GM12878 (cell line): ENCODE data around the gene TNP2. TPM values are rescaled to one million over a fixed set of nuclear protein-coding genes. Genes with fewer than 3 reads are reported as not detected.
A peak's percentile ranks its signal among the peaks of the same experiment; 100 is the strongest.

Experiments used
- ATAC-seq: fragments of 200-7000 bp; cut with Tn5 transposase; 3 replicates; pipeline ENCODE4 v1.9.1; 2020; ENCODE audit warnings: mild to moderate bottlenecking, moderate library complexity
- BruUV-seq: library from RNA; stranded (reverse); fragments of 400-500 nt; replicated peaks from 2 replicates; lab custom pipeline; 2021; lab: Mats Ljungman, UMichigan
- CTCF ChIA-PET: fragments of 300-600 bp; sonication (Branson Sonifier 250); formaldehyde crosslinking; extraction: SDS; loops from one replicate; lab custom pipeline; 2021; ENCODE audit warnings: inconsistent platforms; lab: Yijun Ruan, JAX
- POLR2A ChIA-PET: fragments of 350-600 bp; formaldehyde crosslinking; extraction: SDS; loops from one replicate; lab custom pipeline; 2021; ENCODE audit warnings: inconsistent platforms; lab: Charles Lee
- RAD21 ChIA-PET: fragments of 300-600 bp; sonication (Branson Sonifier 250); formaldehyde crosslinking; loops from one replicate; lab custom pipeline; 2023; ENCODE audit warnings: antibody characterized with exemption; ENCODE audit not compliant: unreplicated experiment; lab: Charles Lee
- SMC1A ChIA-PET: fragments of 300-600 bp; sonication (Branson Sonifier 250); formaldehyde crosslinking; loops from one replicate; lab custom pipeline; 2023; ENCODE audit not compliant: unreplicated experiment, uncharacterized antibody; lab: Charles Lee
- DNase-seq: peaks from one replicate; pipeline ENCODE4 v3.0.0-alpha.2; 2011; ENCODE audit warnings: low read depth, low spot score
- FAIRE-seq: peaks from 3 replicates; lab custom pipeline; 2011; peaks lifted over from hg19 to GRCh38; lab: Jason Lieb, UNC
- H2AFZ ChIP-seq: 2 replicates; pipeline ENCODE4 v1.6.0; 2011; ENCODE audit warnings: low read depth, low read length, control low read depth; ENCODE audit not compliant: control insufficient read depth
- H3K27ac ChIP-seq: 2 replicates; pipeline ENCODE4 v1.5.1; 2011; ENCODE audit warnings: control low read depth; ENCODE audit not compliant: control insufficient read depth, insufficient read depth
- H3K27me3 ChIP-seq, 2 experiments: replicated peaks in 1 of 2; 2 replicates each; pipeline versions ENCODE4 v1.6.0 to v1.6.1; 2011; ENCODE audit warnings: low read length in 1 of 2; ENCODE audit not compliant: control insufficient read depth in 2 of 2, insufficient read depth in 2 of 2
- H3K36me3 ChIP-seq, 2 experiments: 2 replicates each; pipeline ENCODE4 v1.5.1; 2011; ENCODE audit warnings: low read length in 1 of 2; ENCODE audit not compliant: control insufficient read depth in 2 of 2, insufficient read depth in 2 of 2
- H3K4me1 ChIP-seq: 2 replicates; pipeline ENCODE4 v1.6.1; 2011; ENCODE audit warnings: mild to moderate bottlenecking, low read length, moderate library complexity, mixed read lengths; ENCODE audit not compliant: control insufficient read depth, insufficient read depth
- H3K4me2 ChIP-seq: 2 replicates; pipeline ENCODE4 v1.6.0; 2011; ENCODE audit warnings: control low read depth; ENCODE audit not compliant: control insufficient read depth, insufficient read depth
- H3K4me3 ChIP-seq: fragments of 200-600 bp; sonication (generic); 2 replicates; pipeline ENCODE4 v1.5.1; 2016
- H3K79me2 ChIP-seq: 2 replicates; pipeline ENCODE4 v1.6.0; 2011; ENCODE audit warnings: low read length; ENCODE audit not compliant: control insufficient read depth, insufficient read depth
- H3K9ac ChIP-seq: 2 replicates; pipeline ENCODE4 v1.8.0; 2011; ENCODE audit warnings: low read length, control low read depth, mixed read lengths; ENCODE audit not compliant: control insufficient read depth, insufficient read depth
- H3K9me3 ChIP-seq: replicated peaks from 3 replicates; pipeline ENCODE4 v1.5.1; 2011; ENCODE audit warnings: mild to moderate bottlenecking, low read length; ENCODE audit not compliant: control insufficient read depth, insufficient read depth
- H4K20me1 ChIP-seq: 2 replicates; pipeline ENCODE4 v1.6.0; 2011; ENCODE audit not compliant: control insufficient read depth, insufficient read depth
- JUNB ChIP-seq: IDR thresholded peaks from 2 replicates; pipeline ENCODE4 v1.6.1; 2016; ENCODE audit warnings: antibody characterized with exemption, mild to moderate bottlenecking
- WGBS: methylation state at CpG from one replicate; pipeline ENCODE4 v1.1.6; 2016; ENCODE audit warnings: low lambda C conversion rate; ENCODE audit not compliant: insufficient replicate concordance, insufficient coverage; ENCODE audit errors: missing lambda C conversion rate; 5-methylcytosine and 5-hydroxymethylcytosine counted together
- in situ Hi-C: fragments of 300-500 bp; cut with MboI; formaldehyde crosslinking; loops from 9 replicates; pipeline ENCODE4 v1.14.3; 2018; ENCODE audit warnings: mixed read lengths
- intact Hi-C: fragments of 100-400 bp; cut with micrococcal nuclease; formaldehyde crosslinking; loops from one replicate; pipeline ENCODE4 v1.14.2; 2022; ENCODE audit not compliant: unreplicated experiment
- polyA plus RNA-seq, 11 experiments: library from polyadenylated mRNA; depleted of rRNA in 4 of 11; unstranded in 6 of 11; stranded (reverse) in 5 of 11; fragments of >200 nt; fragmentation: Nextera tagmentation in 4 of 11; fragmentation: Illumina TruSeq in 1 of 11; extraction: Ambion mirVana in 4 of 11; extraction: Trizol in 1 of 11; gene quantifications; 1 replicate in 1 of 11; 2 replicates in 10 of 11; pipeline versions ENCODE4 v1.2.1 to v1.2.3, GENCODE V29; 2011 to 2016; ENCODE audit warnings: inconsistent platforms in 2 of 11, missing spikeins in 2 of 11, low read depth in 1 of 11
- total RNA-seq, 4 experiments: library from RNA; depleted of rRNA in 3 of 4; stranded (reverse); fragments of >200 nt in 3 of 4; fragmentation: Illumina TruSeq in 1 of 4; extraction: Trizol in 1 of 4; gene quantifications; 2 replicates each; pipeline versions ENCODE4 v1.2.1 to v1.2.3, GENCODE V29; 2013 to 2021
- TF ChIP-seq, protein P1 (sequence below): fragments of 450-650 bp; IDR thresholded peaks from 2 replicates; pipeline ENCODE4 v1.6.1; 2016; ENCODE audit warnings: mild to moderate bottlenecking

Gene TNP2
- total and polyA plus RNA-seq, 10 of the 15 experiments (the other 5 are each of a cell fraction or from before 2014, with no cell fraction given), result not detected

DNA sequence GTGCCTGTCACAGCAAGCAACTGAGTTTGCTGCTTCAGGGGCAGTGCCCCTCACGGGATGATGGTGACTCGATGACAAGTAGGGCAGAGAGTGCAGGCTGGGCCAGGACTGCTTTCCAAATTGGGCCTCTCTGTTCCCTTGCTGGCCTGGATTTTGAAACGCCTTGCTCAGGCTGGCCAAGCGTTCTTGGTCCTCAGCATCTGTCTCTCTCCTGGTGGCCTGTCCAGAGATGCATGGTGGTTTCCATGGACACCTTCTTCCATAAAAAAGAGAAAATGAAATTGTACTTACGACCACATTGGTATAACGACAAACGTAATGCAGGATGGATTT, 31.4 kb upstream of the TNP2 start:
- no peaks in the 10 kb centered on the region for H3K27me3 ChIP-seq
- no TSS peak for BruUV-seq
- intact Hi-C loops (no loop called here), in situ Hi-C loops (loop anchor here (10.0 kb wide), 1 partner anchor 996 kb away; no protein-coding TSS in a partner anchor)
- TF ChIP-seq, protein P1, sequence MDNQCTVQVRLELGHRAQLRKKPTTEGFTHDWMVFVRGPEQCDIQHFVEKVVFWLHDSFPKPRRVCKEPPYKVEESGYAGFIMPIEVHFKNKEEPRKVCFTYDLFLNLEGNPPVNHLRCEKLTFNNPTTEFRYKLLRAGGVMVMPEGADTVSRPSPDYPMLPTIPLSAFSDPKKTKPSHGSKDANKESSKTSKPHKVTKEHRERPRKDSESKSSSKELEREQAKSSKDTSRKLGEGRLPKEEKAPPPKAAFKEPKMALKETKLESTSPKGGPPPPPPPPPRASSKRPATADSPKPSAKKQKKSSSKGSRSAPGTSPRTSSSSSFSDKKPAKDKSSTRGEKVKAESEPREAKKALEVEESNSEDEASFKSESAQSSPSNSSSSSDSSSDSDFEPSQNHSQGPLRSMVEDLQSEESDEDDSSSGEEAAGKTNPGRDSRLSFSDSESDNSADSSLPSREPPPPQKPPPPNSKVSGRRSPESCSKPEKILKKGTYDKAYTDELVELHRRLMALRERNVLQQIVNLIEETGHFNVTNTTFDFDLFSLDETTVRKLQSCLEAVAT, result peak; percentile 71
- TF ChIP-seq JUNB, result no peak
- H3K27ac ChIP-seq, result no peak overlapping the region
- H3K9ac ChIP-seq, result no peak overlapping the region
- FAIRE-seq (no peak), DNase-seq (no peak), ATAC-seq (no peak)
- ChIA-PET RAD21 (interaction anchor here (0.6 to 6.8 kb wide), 8 partner anchors 10 to 336 kb away, joined by 3 to 206 read pairs (median 40); partner anchors contain the start of gene SOCS1), CTCF (interaction anchor here (1.2 to 7.4 kb wide), 4 partner anchors 43 to 96 kb away, joined by 3 to 104 read pairs (median 24); partner anchors contain the start of gene SOCS1), POLR2A (interaction anchor here (4.3 to 6.0 kb wide), 3 partner anchors 10 to 54 kb away, joined by 60 to 85 read pairs (median 80); partner anchors contain the start of gene SOCS1), SMC1A (interaction anchor here (1.1 to 8.4 kb wide), 4 partner anchors 10 to 79 kb away, joined by 3 to 194 read pairs (median 106); partner anchors contain the start of gene SOCS1)
- H3K4me3 ChIP-seq, result no peak overlapping the region
- H2AFZ ChIP-seq, result no peak overlapping the region
- H3K4me1 ChIP-seq, result peaks cover 60% of the 10 kb centered on the region
- no peaks in the 10 kb centered on the region; the same call in 1 of the 2 replicates for H3K79me2 ChIP-seq
- 69% methylated on average over 7 of the region's 7 CpGs for WGBS
- no peaks in the 10 kb centered on the region for H3K9me3 ChIP-seq
- H4K20me1 ChIP-seq, result no peaks in the 10 kb centered on the region
- no peak overlapping the region for H3K4me2 ChIP-seq
- no peaks in the 10 kb centered on the region for H3K36me3 ChIP-seq
